ENCODE measurements around the gene SSBP4.

SSBP4 gene

GRCh38 chr19:18434411-18435175 is 15.4 kb downstream of the SSBP4 start:
- no peak for DNase-seq

GRCh38 chr19:18435178-18435841 is 16.1 kb downstream of the SSBP4 start:
- no peak for DNase-seq

- DNase-seq = no peak
Observed at GRCh38 chr19:18435842-18436670, 16.9 kb downstream of the SSBP4 start.

GRCh38 chr19:18436671-18437490 is 17.7 kb downstream of the SSBP4 start:
- peak; percentile 64 for DNase-seq

- peak; percentile 29 for DNase-seq
Observed at GRCh38 chr19:18437491-18438330, 18.5 kb downstream of the SSBP4 start, which contains the start of gene ISYNA1. ISYNA1 (minus strand) TSS chr19:18438133; CDS start chr19:18437979, 154 bp downstream.

- DNase-seq = no peak
Observed at GRCh38 chr19:18438331-18439024, 19.3 kb downstream of the SSBP4 start.

GRCh38 chr19:18439025-18439909 is 20.1 kb downstream of the SSBP4 start:
- no peak for DNase-seq

GRCh38 chr19:18439910-18440237 is 20.7 kb downstream of the SSBP4 start:
- DNase-seq = no peak

- DNase-seq = peak; percentile 31
Observed at GRCh38 chr19:18440415-18440877, 21.2 kb downstream of the SSBP4 start.

- DNase-seq = no peak
Observed at GRCh38 chr19:18440936-18441803, 22.0 kb downstream of the SSBP4 start.

GRCh38 chr19:18441804-18442788 is 22.9 kb downstream of the SSBP4 start:
- peak; percentile 54 for DNase-seq

GRCh38 chr19:18442941-18443340 is 23.7 kb downstream of the SSBP4 start:
- DNase-seq = no peak

- DNase-seq = no peak
Observed at GRCh38 chr19:18443406-18443805, 24.2 kb downstream of the SSBP4 start.

- DNase-seq = no peak
Observed at GRCh38 chr19:18443831-18444230, 24.6 kb downstream of the SSBP4 start.

- no peak for DNase-seq
Observed at GRCh38 chr19:18444513-18444912, 25.3 kb downstream of the SSBP4 start.

GRCh38 chr19:18445262-18445948 is 26.2 kb downstream of the SSBP4 start:
- DNase-seq = no peak
